ENCODE data around the gene MTMR3.

- no peak for TF ChIP-seq CTCF (IDR thresholded peaks at IDR 0.05)
- TF ChIP-seq POLR2AphosphoS5 (IDR thresholded peaks at IDR 0.05; ENCODE audit: low read depth, low read length) = no peak
- TF ChIP-seq REST (IDR thresholded peaks at IDR 0.05; ENCODE audit: insufficient read depth in 1 of 2, low read depth in 2 of 2, low read length in 1 of 2) = no peak
- TF ChIP-seq TCF7L2 (IDR thresholded peaks at IDR 0.05; ENCODE audit: low read depth, low read length) = no peak
- no peak for TF ChIP-seq SIN3A (IDR thresholded peaks at IDR 0.05; ENCODE audit: borderline replicate concordance, insufficient read depth, low read depth, low read length)
These were observed 109.6 kb downstream of the MTMR3 start for GRCh38 chr22:29992341-29993275.

All from Panc1 (cell line).